K562 (cell line): ENCODE measurements around the gene MAZ. TPM values are rescaled to one million over a fixed set of nuclear protein-coding genes. Genes with fewer than 3 reads are reported as not detected.
A peak's percentile ranks its signal among the peaks of the same experiment; 100 is the strongest.

Source experiments
- ATAC-seq: fragments of 200-7000 bp; cut with Tn5 transposase; 3 replicates; pipeline ENCODE4 v1.9.1; 2020; ENCODE audit warnings: moderate library complexity
- BruUV-seq: library from RNA; stranded (reverse); fragments of 400-500 nt; replicated peaks from 2 replicates; lab custom pipeline; 2021; lab: Mats Ljungman, UMichigan
- CTCF ChIA-PET: fragments of 300-600 bp; formaldehyde crosslinking; extraction: SDS; loops from one replicate; lab custom pipeline; 2021; ENCODE audit warnings: low intra/inter-chr PET ratio; lab: Yijun Ruan, JAX
- POLR2A ChIA-PET: fragments of 300-600, 350-650 bp; sonication (Branson Sonifier 250); formaldehyde crosslinking; extraction: SDS; loops from one replicate; lab custom pipeline; 2021; ENCODE audit warnings: antibody characterized with exemption, inconsistent platforms; lab: Yijun Ruan, JAX
- DNase-seq, 4 experiments: peaks; one replicate each; pipeline versions ENCODE4 v3.0.0 to v3.0.0-alpha.2; 2011 to 2018; ENCODE audit warnings: low spot score in 3 of 4, mixed read lengths in 3 of 4; ENCODE audit errors: extremely low read depth in 1 of 4
- FAIRE-seq: peaks from 2 replicates; lab custom pipeline; 2011; peaks lifted over from hg19 to GRCh38; lab: Jason Lieb, UNC
- H2AFZ ChIP-seq: 2 replicates; pipeline ENCODE4 v1.6.0; 2011; ENCODE audit warnings: low read depth, low read length, control low read depth, inconsistent platforms
- H3K27ac ChIP-seq: fragments of 200-600 bp; 3 replicates; pipeline ENCODE4 v1.8.0; 2011; ENCODE audit warnings: low read depth, mild to moderate bottlenecking, control low read depth, inconsistent platforms, low read length, moderate library complexity, mixed read lengths; ENCODE audit errors: extremely low read depth
- H3K27me3 ChIP-seq, 2 experiments: fragments of 300-600 bp in 1 of 2; 2 replicates in 1 of 2; 3 replicates in 1 of 2; pipeline versions ENCODE4 v1.6.0 to v1.8.0; 2011; ENCODE audit warnings: inconsistent platforms in 2 of 2, low read length in 2 of 2, mild to moderate bottlenecking in 1 of 2, mixed read lengths in 1 of 2, moderate library complexity in 1 of 2; ENCODE audit not compliant: control insufficient read depth in 2 of 2, insufficient read depth in 2 of 2
- H3K36me3 ChIP-seq: fragments of 300-600 bp; 3 replicates; pipeline ENCODE4 v1.8.0; 2011; ENCODE audit warnings: mild to moderate bottlenecking, low read length, inconsistent platforms; ENCODE audit not compliant: control insufficient read depth, insufficient read depth
- H3K4me1 ChIP-seq, 2 experiments: fragments of 200-600 bp in 1 of 2; replicated peaks in 1 of 2; 2 replicates in 1 of 2; 3 replicates in 1 of 2; pipeline versions ENCODE4 v1.5.1 to v1.8.0; 2011; ENCODE audit warnings: inconsistent platforms in 2 of 2, low read length in 2 of 2, mild to moderate bottlenecking in 1 of 2, mixed read lengths in 1 of 2, moderate library complexity in 1 of 2; ENCODE audit not compliant: control insufficient read depth in 2 of 2, insufficient read depth in 2 of 2
- H3K4me2 ChIP-seq: 2 replicates; pipeline ENCODE4 v1.6.1; 2011; ENCODE audit warnings: low read length, control low read depth, inconsistent platforms, mixed read lengths; ENCODE audit not compliant: insufficient read depth
- H3K4me3 ChIP-seq: fragments of 200-600 bp; sonication (generic), shearing (Covaris generic); 2 replicates; pipeline ENCODE4 v1.5.1; 2016; ENCODE audit warnings: control low read depth, inconsistent platforms
- H3K79me2 ChIP-seq: fragments of 200-600 bp; 3 replicates; pipeline ENCODE4 v1.8.0; 2011; ENCODE audit warnings: low read length, inconsistent platforms; ENCODE audit not compliant: control insufficient read depth, insufficient read depth
- H3K9ac ChIP-seq, 2 experiments: 2 replicates each; pipeline versions ENCODE4 v1.6.0 to v1.6.1; 2011; ENCODE audit warnings: low read depth in 2 of 2, low read length in 2 of 2, control low read depth in 1 of 2, inconsistent platforms in 1 of 2, mild to moderate bottlenecking in 1 of 2, mixed read lengths in 1 of 2; ENCODE audit not compliant: insufficient read depth in 1 of 2
- H3K9me1 ChIP-seq: one replicate; pipeline ENCODE4 v1.6.0; 2011; ENCODE audit warnings: inconsistent platforms, mild to moderate bottlenecking, low read length, moderate library complexity; ENCODE audit not compliant: control insufficient read depth, insufficient read depth
- H3K9me3 ChIP-seq: replicated peaks from 2 replicates; pipeline ENCODE4 v1.5.1; 2011; ENCODE audit warnings: low read depth, low read length, inconsistent platforms; ENCODE audit not compliant: control insufficient read depth, insufficient read depth
- H4K20me1 ChIP-seq: replicated peaks from 2 replicates; pipeline ENCODE4 v1.6.1; 2011; ENCODE audit warnings: low read length, inconsistent platforms, mixed read lengths; ENCODE audit not compliant: control insufficient read depth, insufficient read depth
- BRF1 ChIP-seq: IDR thresholded peaks from 3 replicates; pipeline ENCODE4 v1.6.1; 2011; ENCODE audit warnings: borderline replicate concordance, mild to moderate bottlenecking; ENCODE audit not compliant: insufficient read length; ENCODE audit errors: extremely low read depth
- IFI16 ChIP-seq: fragments of 250-450 bp; sonication (Bioruptor Pico); IDR thresholded peaks from 2 replicates; pipeline ENCODE4 v2.1.2; 2022; ENCODE audit warnings: mild to moderate bottlenecking, inconsistent platforms
- NFIC ChIP-seq: fragments of 450-650 bp; IDR thresholded peaks from 2 replicates; pipeline ENCODE4 v1.6.1; 2017; ENCODE audit warnings: mild to moderate bottlenecking, inconsistent platforms
- ZNF41 ChIP-seq: fragments of 250-450 bp; sonication (Bioruptor Pico); conservative IDR thresholded peaks from 2 replicates; pipeline ENCODE4 v1.4.0; 2020; ENCODE audit warnings: mild to moderate bottlenecking
- WGBS: fragments of 100-300 bp; shearing (Covaris generic); methylation state at CpG from one replicate; pipeline ENCODE4 v1.1.6; 2016; ENCODE audit warnings: low coverage, mixed read lengths; ENCODE audit not compliant: insufficient coverage; ENCODE audit errors: missing lambda C conversion rate; 5-methylcytosine and 5-hydroxymethylcytosine counted together
- in situ Hi-C: fragments of 300-500 bp; cut with MboI; formaldehyde crosslinking; loops from 4 replicates; pipeline ENCODE4 v1.15.0; 2018; ENCODE audit warnings: inconsistent platforms, mixed read lengths
- intact Hi-C: fragments of 100-400 bp; cut with micrococcal nuclease; formaldehyde crosslinking; loops from 2 replicates; pipeline ENCODE4 v1.14.2; 2022
- polyA plus RNA-seq, 8 experiments: library from polyadenylated mRNA; depleted of rRNA in 4 of 8; stranded (reverse) in 5 of 8; unstranded in 3 of 8; fragments of >200 nt; fragmentation: Nextera tagmentation in 2 of 8; fragmentation: Illumina TruSeq in 1 of 8; extraction: Ambion mirVana in 2 of 8; extraction: Trizol in 1 of 8; gene quantifications; 2 replicates each; pipeline versions ENCODE4 v1.2.1 to v1.2.3, GENCODE V29; 2011 to 2014; ENCODE audit warnings: inconsistent platforms in 1 of 8, missing spikeins in 1 of 8
- total RNA-seq, 7 experiments: library from RNA; depleted of rRNA in 6 of 7; stranded (reverse); fragments of >200 nt in 6 of 7; fragmentation: Illumina TruSeq in 2 of 7; extraction: Trizol in 2 of 7; gene quantifications; 2 replicates each; pipeline versions ENCODE4 v1.2.1 to v1.2.3, GENCODE V29; 2011 to 2021; ENCODE audit warnings: low replicate concordance in 1 of 7

Gene MAZ
- total and polyA plus RNA-seq, 9 of the 15 experiments (the other 6 are each of a cell fraction or from before 2014, with no cell fraction given) = 45.4 to 532 (median 250) TPM

DNA sequence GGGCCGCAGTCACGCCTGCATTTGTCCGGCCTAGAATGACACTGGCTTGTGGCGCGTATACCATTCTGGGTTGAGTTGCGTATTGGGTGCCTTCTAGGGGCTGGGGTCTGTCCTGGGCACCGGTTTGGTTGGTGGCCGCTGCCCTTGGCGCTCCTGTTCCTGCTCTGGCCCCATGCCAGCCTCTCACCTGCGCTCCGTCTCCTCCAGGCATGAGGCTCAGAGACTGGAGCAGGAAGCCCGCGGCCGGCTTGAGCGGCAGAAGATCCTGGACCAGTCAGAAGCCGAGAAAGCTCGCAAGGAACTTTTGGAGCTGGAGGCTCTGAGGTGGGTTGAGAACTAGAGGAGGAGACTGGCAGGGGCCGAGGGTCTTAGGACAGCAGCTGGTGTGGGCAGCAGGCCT lies 39.3 kb downstream of the MAZ start:
- Histone ChIP-seq H3K4me1 (peaks cover 0 to 36% of the 10 kb centered on the region in 2 experiments; a peak in 2 of 5 replicates), H3K4me2 (no peak overlapping the region), H3K27me3 (0 out of 5 replicates have a peak, but pooled peaks cover 0 to 4% of the 10 kb centered on the region in 2 experiments), H3K79me2 (no peaks in the 10 kb centered on the region), H3K36me3 (no peaks in the 10 kb centered on the region), H3K9me1 (no peaks in the 10 kb centered on the region), H2AFZ (no peak overlapping the region), H3K9ac (peak overlapping the region in 1 of 2 experiments; percentile 71; a peak in 2 of 4 replicates), H3K27ac (no peak overlapping the region), H3K9me3 (no peaks in the 10 kb centered on the region), H3K4me3 (no peak overlapping the region), H4K20me1 (no peaks in the 10 kb centered on the region)
- FAIRE-seq (no peak), DNase-seq (no peak), ATAC-seq (no peak)
- 76% methylated on average over 16 of the region's 18 CpGs for WGBS
- BruUV-seq = no TSS peak
- in situ Hi-C loops = no loop called here
- ChIA-PET CTCF (no interaction called here), POLR2A (interaction anchor here (1.2 kb wide), 1 partner anchor 11 kb away, joined by 4 read pairs; no protein-coding TSS in a partner anchor)
- TF ChIP-seq ZNF41 (CRISPR knock-in tag) (no peak), NFIC (0 out of 2 replicates have a peak, but pooled peaks have one; percentile 36)
- intact Hi-C loops = no loop called here

- Histone ChIP-seq H2AFZ (no peak overlapping the region), H3K9ac (peak overlapping the region in 1 of 2 experiments; percentile 61; a peak in 2 of 4 replicates), H3K36me3 (no peaks in the 10 kb centered on the region), H4K20me1 (no peaks in the 10 kb centered on the region), H3K27ac (no peak overlapping the region), H3K4me2 (no peak overlapping the region), H3K79me2 (no peaks in the 10 kb centered on the region), H3K4me1 (peaks cover 0 to 28% of the 10 kb centered on the region in 2 experiments; a peak in 2 of 5 replicates), H3K4me3 (no peak overlapping the region), H3K27me3 (no peaks in the 10 kb centered on the region), H3K9me3 (no peaks in the 10 kb centered on the region), H3K9me1 (no peaks in the 10 kb centered on the region)
- intact Hi-C loops = loop anchor here (2.0 kb wide), 1 partner anchor 42 kb away; the partner anchor contains the start of gene MAZ
- BruUV-seq = no TSS peak
- DNase-seq (peak; percentile 81 to 86 (median 83)), FAIRE-seq (peak; percentile 67), ATAC-seq (peak; percentile 97)
- POLR2A ChIA-PET = interaction anchor here (0.6 to 1.6 kb wide), 9 partner anchors 10 to 182 kb away, joined by 3 to 7 read pairs (median 5); partner anchors contain the start of genes CDIPT and HIRIP3
- 13% methylated on average over 13 of the region's 15 CpGs for WGBS
- in situ Hi-C loops = no loop called here
- CTCF ChIA-PET = no interaction called here
- no peak for TF ChIP-seq IFI16 (CRISPR knock-in tag)
- no peak for TF ChIP-seq BRF1
These were observed 42.3 kb downstream of the MAZ start for GRCh38 chr16:29848420-29849297.
